ENCODE data around the gene TRIM7.

Gene TRIM7

DNA sequence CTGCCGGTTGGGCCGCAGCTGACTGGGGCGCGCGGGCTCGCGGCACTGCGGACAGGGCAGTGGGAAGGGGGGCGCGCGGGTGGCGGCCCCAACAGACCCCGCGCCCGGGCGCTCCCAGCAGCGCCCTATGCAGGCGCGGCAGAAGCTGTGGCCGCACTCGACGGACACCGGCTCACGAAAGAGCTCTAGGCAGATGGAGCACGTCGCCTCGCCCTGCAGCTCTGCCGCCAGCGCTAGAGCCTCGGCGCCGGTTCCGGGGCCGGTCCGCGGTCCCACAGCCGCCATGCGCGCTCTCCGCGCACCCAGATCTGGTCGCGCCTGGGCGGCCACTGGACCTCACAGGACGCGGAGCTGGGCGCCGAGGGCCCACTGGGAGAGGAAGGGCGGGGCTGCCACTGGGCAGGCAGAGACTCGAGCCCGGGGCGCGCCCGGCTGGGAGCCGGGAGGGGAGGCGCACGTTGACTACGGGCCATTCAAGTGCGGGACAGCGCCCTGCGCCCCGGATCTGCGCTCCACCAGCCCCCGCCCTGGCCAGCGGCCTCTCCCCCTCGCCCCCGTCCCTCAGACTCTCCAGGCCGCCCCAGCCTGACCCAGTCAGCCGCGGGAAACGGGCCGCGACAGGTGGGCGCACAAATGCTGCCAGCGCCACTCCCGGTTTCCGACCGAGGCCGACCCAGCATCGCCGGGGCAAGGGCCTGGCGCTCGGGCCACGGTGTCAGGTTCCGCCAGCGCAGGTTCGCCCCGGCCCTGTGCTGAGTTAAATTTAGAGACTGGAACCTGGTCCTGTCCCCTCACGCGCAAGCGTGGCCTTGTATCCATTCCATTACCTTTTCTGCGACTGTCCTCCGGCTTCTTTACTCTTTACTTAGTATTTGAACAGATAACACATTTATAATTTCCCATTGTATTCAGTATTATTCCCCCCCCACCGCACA is at the start of gene TRIM7:
TSS of gene TRIM7 (minus strand) at position 371 of the 935 bp plus-strand sequence. CDS start at position 285, 86 bp downstream.
- DNase-seq: no peak

DNA sequence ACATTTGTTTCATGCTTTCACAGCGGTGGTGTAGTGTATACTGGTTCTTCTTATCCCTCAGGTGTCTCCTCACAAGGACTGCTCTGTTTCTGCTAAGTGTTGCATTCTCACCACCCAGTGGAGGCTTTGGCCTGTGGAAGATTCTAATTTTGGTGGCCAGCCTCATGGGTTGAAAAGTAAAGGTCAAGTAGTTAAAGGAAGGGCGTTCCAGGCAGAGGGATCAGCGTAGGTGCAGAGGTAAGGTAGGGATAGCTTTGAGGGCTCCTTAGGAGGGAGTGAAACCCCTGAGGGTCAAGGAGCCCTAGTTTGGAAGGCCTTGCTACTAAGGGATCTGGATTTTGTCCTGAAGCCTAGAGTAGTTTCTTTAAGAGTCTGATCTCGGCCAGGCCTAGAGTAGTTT is 43.3 kb upstream of the TRIM7 start:
- DNase-seq: no peak

DNA sequence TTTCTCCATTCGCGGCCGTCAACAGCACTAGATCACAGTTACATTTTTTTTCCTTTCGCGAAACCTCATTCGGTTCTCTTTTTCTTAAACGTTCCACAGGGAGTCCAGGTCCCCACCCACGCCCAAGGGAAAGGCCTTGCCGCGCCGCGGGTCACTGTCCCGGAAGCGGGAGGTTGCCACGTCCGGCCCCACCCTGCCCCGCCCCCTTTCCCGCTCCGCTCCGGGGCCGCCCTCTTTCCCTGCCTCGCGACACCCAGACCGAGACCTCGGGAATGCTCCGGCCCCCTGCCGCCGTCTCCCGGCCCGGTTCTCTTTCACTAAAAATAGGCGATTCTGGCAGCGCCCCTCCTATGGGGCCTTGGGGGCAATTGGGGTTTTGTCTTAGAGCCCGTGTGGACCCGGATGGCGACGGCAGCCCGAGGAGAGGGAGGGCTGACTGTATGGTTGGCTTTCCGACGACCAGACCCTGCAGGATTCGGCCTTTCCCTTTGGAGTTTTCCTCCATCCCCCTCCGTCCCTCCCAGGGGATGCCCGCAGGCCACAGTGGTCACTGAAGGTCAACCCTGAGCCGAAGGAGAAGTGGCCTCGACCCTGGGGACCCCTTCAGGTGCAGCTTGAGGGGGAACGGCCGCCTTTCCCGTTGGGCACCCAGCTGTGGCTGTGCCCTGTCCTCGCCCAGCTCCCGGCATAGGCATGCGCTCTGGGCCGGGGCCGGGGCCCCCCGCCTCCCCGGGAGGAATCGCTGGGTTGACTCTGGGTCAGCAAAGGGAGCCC is 41.5 kb upstream of the TRIM7 start:
- no peak for DNase-seq

DNA sequence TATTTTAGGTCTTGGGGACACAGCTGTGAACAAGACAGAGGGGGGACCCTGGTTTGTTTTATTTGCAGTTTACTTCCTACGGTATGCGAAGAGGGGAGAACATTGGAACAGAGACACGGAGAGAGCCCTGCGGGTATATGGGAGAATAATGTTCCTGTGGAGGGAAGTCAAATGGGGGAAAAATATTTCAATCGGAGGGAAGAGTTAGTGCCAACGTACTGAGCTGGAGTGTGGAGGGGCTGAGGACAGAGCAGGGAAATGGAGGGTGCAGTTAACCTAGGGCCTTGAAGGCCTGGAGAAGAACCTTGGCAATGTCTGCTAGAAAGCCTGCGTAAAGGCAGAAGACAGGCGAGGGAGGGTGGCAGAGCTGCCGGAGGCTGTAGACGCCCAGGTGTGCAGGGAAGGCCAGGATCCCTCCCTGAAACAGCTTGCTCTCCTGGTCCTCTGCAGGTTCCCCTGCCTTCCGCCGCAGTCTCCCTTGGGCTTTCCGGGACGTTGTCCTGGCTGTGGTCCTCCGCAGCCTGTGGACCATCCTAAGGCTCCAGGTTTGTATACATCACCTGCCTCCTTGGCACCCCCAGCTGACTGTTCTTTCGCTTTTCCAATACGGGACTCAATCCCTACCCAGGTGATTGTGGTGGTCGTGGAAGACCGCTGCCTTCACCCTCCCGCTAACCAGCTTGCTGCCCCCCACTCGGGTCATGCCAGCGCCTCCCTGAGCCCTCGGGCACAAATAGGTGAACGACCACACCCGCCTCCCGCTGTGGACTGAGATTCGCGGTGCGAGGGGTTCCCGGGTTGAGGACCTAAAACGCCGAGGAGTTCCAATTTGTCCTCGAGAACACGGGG is 40.7 kb upstream of the TRIM7 start:
- DNase-seq: no peak

DNA sequence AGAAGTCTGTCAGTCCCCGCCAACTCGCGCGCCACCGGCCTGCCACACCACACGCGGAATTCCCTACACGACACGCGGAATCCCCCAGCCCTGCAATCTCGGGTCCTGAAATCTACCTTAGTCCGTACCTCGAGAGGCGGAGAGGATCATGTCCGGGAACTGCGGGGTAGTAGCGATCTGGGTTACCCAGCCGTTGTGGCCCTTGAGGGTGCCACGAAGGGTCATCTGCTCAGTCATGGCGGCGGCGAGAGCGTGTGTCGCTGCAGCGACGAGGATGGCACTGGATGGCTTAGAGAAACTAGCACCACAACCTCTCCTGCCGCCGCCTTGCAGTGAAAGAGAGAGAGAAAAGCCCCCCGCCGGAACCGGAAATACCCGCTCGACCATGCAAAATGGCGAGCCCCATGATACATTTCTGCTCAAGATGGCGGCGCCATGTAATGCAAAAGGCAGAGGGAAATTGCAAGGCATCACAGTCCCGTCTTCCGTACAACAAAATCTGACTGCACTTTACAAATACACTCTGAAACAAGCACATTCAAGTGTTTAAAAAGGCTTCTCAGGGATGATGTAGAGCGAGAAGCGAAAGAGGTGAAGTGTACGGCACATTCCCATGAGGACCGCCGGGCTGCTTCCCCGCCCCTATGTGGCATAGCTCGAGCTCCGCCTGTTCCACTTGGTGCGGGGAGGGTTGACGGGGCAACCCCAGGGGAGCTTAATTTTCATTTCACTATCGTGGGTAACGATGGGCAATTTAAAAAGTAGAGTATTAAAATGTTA is 38.8 kb upstream of the TRIM7 start, which contains the start of gene RACK1:
TSS of gene RACK1 (minus strand) at position 343 of the 780 bp plus-strand sequence. CDS start at position 237, 106 bp downstream.
- DNase-seq: no peak

DNA sequence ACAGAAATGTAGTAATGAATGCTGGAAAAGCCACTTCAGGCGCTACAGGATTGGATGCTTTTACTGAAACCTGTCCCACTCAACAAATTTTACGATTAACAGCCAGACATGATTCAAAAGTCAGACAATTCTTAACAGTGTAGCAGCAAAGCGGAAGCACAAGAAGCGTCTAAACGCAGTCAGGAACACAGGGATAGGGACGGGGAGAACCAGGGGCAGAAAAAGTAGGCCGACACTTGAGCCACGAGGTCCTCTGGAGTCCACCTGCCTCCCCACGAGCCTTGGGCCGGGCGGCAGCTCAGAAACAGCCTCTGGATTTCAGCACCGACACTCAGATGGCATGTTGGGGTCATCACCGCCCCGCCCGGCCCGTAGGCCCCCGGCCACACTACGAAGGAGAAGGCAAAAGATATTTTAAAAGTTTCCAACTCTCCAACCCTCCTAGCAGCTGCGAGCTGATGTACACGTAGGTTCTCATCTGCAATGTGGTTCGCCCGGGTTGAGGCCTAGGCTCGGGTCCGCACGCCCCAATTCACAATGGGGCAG is 38.1 kb upstream of the TRIM7 start:
- no peak for DNase-seq

DNA sequence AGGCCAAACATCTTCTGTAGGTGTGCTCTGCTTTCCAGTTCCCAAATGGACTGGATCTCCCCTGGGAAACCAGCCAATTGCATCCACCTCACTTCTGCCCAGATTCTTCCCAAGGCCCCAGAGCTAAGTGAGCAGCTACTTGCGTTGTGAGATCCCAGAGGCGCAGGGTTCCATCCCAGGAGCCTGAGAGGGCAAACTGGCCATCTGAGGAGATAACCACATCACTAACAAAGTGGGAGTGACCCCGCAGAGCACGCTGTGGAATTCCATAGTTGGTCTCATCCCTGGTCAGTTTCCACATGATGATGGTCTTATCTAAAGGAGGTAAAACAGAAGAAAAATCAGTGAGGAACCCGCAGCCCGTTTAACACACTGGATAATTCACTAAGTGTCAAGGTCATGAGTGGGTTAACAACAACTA is 37.0 kb upstream of the TRIM7 start:
- DNase-seq: no peak

DNA sequence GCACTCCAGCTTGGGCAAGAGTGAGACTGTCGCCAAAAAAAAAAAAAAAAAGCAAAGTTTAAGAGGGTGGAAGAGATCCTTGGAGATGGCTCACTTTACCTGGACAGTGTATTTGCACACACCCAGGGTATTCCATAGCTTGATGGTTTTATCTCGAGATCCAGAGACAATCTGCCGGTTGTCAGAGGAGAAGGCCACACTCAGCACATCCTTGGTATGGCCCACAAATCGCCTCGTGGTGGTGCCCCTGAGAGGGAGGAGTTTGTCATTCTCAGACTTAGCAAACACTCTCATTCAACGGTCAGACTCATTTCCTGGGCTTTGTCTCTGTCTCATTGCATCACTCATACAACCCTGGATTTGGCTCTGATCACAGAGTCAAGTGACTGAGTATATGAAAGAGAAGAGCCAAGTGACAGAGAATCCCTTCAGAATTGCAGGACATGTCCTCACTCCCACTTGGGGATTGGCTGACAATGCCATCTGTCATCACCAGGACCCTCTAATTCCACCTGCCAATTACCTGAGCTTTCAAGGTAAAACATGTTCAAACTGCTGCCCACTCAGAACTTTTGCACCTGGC is 36.5 kb upstream of the TRIM7 start:
- no peak for DNase-seq

DNA sequence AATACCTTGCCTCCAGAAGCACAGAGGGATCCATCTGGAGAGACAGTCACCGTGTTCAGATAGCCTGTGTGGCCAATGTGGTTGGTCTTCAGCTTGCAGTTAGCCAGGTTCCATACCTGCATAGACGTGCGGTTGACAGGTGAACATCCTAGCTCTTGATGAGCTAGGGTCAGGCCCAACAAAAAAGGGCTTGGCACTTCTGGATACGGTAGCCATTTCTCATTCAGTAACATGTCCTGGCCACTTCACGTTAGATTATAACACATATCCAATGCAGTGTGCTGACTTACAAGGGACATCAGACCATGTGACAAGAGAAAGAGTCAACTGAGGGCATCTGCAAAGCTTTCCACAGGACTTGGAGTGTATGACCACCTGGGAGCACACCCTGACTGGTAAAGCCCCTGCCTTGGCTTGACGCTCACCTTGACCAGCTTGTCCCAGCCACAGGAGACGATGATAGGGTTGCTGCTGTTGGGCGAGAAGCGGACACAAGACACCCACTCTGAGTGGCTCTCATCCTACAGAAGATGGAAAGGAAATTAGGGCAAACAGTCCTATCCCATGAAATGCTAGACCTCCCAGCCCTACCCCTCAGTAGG is 34.2 kb upstream of the TRIM7 start:
- DNase-seq: no peak

DNA sequence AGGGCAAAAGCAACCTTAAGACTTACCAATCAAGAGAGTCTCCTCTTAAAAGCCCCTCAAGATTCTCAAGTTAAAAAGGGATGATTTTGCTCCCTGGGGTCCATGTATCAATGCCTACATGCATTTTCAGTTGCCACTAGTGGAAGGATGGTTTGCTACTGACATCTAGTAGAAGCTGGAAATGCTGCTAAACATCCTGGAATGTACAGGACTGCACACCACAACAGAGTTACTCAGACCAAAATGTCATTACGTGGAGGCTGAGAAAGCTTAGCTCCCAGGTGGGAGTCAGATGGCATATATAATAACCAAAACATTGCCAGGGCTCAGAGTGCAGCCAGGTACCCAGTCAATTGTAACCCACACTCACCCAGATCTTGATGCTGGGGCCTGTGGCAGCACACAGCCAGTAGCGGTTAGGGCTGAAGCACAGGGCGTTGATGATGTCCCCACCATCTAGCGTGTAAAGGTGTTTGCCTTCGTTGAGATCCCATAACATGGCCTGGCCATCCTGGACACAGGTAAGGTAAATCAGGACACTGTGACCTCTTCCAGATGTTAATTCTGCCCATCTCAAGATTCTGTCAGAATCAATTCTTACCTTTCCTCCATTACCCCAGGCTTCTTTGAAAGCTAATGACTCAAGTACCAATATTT is 32.9 kb upstream of the TRIM7 start:
- DNase-seq: no peak

DNA sequence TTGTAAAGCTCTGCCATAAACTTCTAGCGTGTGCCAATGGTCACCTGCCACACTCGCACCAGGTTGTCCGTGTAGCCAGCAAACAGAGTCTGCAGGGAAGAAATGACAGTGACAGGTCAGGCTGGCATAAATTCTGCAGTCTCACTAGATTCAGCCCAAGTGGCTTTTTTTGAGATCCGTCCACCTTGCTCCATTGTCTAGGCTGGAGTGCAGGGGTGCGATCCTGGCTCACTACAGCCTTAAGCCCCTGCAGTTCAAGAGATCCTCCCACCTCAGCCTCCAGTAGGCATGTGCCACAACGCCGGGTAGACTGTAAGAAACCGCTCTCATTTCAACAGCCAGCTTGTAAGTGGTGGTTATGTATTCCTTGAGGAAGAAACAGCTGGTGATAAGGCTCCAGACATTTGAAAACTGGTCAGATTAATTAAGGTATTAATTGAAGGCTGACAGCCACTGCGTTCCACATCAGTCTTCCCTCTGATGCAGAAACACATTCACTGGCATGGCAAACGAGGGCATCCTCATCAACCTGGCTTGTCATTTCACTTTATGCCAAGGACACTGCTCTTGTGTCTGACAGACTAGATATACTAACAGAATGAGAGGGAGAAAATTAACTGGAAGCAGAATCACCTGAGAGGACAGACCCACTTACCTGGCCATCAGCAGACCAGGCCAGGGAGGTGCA is 32.1 kb upstream of the TRIM7 start:
- no peak for DNase-seq

DNA sequence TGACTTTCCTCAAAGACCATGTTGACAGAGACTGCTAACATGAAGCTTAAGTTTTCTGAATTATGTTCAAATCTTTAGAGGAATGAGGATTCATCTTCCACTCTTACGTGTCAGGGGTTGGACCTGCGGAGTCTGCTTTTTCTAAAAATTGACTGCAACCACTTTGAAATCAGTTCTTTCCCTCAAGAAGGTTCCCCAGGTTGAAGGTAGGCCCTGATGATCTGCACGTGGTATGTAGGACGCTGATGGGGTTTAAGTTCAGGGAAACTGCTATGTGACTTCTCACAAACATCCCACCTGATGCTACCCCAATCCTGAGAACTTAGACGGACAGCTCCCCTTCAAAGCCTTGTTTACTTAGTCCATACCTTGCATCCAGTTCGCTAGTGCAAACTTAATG is 31.5 kb upstream of the TRIM7 start:
- no peak for DNase-seq

DNA sequence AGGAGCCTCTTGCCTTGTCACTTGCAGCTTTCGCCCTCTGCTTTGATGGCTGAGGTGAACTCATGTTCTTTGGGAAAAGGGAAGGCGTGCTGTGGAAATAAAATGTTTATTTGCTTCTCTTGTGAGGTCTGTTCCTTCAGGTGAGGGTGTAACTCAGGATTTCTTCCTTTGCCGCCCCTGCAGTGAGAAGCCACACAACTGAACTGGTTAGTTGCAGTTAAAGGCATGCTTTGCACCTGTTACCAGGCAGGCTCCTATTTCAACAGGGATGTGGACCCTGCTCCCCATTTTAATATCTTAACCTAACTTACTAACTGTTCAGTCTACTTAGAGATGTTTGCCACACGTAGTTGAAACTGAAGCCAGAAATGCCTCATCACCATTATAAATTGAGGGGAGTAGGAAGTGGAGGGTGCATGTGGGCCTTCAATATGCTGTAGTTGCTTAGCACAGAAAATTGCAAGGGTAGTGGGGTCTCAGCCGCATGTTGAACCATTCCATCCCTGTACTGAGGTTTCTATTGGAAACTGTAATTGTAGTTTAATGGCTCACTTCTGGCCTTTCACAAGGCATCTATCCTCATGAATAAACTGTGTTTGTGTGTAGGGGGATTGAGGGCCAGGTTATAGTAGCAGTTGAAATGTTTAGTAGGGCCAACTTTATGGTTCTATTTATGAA is 30.8 kb upstream of the TRIM7 start:
- no peak for DNase-seq

DNA sequence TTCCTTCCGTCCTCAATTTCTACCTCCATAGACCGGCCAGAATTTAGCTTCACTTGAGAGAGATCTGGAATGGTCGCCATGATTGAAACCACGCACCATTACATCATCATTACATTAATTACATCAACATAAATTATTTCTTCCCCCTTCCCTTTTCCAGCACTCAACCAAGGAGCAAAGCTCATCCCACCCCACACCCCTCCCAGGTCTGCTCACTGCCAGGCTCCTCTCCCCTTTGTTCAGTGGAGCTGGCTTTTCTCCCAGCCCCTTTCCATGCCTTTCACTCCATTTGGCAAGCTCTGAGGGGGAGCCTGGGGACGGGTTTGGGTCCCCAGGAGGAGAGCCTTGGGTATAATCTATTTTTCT is 30.3 kb upstream of the TRIM7 start:
- no peak for DNase-seq

DNA sequence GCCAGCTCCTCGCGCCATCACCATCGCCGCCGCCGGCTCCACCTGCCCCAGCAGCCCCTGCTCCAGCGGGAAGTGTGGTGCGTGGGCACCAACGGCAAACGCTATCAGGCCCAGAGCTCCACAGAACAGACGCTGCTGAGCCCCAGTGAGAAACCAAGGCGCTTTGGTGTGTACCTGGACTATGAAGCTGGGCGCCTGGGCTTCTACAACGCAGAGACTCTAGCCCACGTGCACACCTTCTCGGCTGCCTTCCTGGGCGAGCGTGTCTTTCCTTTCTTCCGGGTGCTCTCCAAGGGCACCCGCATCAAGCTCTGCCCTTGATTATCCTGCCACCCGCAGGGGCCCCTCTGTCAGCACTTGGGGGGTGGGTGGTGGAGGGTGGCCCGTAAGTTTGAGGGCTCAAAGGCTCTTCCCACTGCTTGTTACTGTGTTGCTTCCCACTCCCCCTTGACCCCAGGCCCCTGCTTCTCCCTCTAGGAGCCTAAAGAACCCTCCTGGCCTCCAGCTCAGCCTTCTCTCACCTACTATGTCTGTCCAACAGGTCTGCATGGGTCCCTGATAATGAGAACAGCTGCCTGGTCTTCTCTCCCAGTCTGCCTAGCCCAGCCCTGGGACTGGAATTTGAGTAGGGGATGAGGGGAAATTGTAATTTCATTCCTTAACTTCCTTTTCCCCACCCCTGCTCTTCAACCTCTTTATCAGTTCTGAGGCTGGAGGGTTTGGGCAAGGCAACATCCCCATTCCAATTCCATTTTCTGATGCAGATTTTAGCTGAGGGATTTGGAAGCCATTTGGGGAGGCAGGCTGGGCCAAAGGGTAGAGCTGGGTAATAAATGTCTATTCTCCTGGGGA is 29.7 kb upstream of the TRIM7 start:
- no peak for DNase-seq

DNA sequence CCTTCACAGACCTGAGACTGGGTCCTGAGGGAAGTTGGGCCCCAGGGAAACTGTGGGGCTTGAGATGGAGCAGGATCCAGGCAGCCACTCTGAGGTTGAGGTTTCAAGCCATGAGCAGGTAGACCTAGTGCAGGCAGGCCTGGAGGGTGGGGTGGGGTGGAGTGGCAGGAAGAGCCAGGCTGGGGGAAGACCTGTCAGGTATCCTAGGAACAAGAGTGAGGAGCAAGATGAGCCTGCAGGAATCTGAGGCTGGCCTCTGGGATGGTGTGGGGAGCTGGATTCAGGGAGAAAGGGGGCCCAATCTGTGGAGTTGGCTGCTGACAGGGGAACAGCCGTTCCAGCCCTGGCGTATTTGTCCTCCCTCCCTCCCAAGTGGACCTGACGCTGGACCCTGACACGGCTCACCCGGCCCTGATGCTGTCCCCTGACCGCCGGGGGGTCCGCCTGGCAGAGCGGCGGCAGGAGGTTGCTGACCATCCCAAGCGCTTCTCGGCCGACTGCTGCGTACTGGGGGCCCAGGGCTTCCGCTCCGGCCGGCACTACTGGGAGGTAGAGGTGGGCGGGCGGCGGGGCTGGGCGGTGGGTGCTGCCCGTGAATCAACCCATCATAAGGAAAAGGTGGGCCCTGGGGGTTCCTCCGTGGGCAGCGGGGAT is 28.9 kb upstream of the TRIM7 start:
- no peak for DNase-seq

DNA sequence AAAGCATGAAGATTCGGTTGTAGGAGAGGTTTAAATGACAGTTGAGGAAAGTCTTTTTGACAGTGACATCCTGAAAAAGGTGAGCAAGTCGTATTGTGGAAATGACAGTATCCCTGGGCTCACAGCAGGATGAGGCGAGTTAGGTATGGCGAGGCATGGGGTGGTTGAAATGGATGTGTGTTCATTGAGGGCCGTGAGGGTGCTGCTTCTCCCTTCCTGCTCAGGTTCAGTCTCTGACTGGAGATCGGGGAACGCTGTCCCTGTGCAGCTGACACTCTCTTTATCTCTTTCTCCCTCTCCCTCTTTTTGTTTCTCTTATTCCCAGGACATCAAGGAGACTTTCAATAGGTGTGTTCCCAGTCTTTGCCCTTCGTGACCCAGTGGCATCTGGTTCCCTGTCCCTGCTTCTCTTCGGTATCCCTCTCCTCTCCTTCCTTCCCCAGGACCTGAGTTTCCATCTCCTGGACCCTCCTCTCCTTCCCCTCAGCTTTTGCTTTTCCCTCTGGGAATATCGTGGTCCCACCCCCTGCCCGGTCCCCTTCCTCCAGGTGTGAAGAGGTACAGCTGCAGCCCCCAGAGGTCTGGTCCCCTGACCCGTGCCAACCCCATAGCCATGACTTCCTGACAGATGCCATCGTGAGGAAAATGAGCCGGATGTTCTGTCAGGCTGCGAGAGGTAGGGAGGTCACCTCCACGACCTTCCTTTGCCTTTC is 28.2 kb upstream of the TRIM7 start:
- no peak for DNase-seq
